Spinal cord (tissue), 4 donors: ENCODE data around the gene RAB40A. TPM values are rescaled to one million over a fixed set of nuclear protein-coding genes. Genes with fewer than 3 reads are reported as not detected.

ENCODE experiments used
- polyA plus RNA-seq, 2 donors: library from polyadenylated mRNA; unstranded; fragments of 120-200 nt; gene quantifications; one replicate each; pipeline ENCODE4 v1.2.1, GENCODE V29; 2013; ENCODE audit not compliant: insufficient read length in 2 of 2
- total RNA-seq, 2 donors: library from RNA; depleted of rRNA in 1 of 2; stranded (reverse); fragments of 120-200 nt in 1 of 2; fragments of >200 nt in 1 of 2; gene quantifications; one replicate each; pipeline versions ENCODE4 v1.2.3 to v1.2.4, GENCODE V29; 2013 to 2014

The RAB40A gene
- total and polyA plus RNA-seq, 4 donors: 0.88 to 3.0 (median 2.0) TPM

Other genes with a start within 250 kb of the RAB40A start
- gene TCEAL5, start 242.7 kb downstream of the RAB40A start, total RNA-seq: 10 to 100 TPM in 1 of 2 donors, 1 to 10 TPM in 1; 7.9 to 11.9 TPM
- gene TCEAL5, start 242.7 kb downstream of the RAB40A start, polyA plus RNA-seq: 10 to 100 TPM; 59.0 to 65.0 TPM
- 10 to 100 TPM; 61.2 to 82.5 TPM for gene BEX2, start 208.5 kb downstream of the RAB40A start, total RNA-seq
- 100 to 1,000 TPM; 198 to 223 TPM for gene BEX2, start 208.5 kb downstream of the RAB40A start, polyA plus RNA-seq
- 100 to 1,000 TPM in 1 of 2 donors, 10 to 100 TPM in 1; 45.2 to 142 TPM for gene TCEAL7, start 189.2 kb downstream of the RAB40A start, total RNA-seq
- 100 to 1,000 TPM; 118 to 155 TPM for gene TCEAL7, start 189.2 kb downstream of the RAB40A start, polyA plus RNA-seq
- 100 to 1,000 TPM in 1 of 2 donors, 10 to 100 TPM in 1; 63.8 to 111 TPM for gene TCEAL9, start 163.0 kb downstream of the RAB40A start, total RNA-seq
- 100 to 1,000 TPM in 1 of 2 donors, 10 to 100 TPM in 1; 97.2 to 108 TPM for gene TCEAL9, start 163.0 kb downstream of the RAB40A start, polyA plus RNA-seq
- 100 to 1,000 TPM; 276 to 518 TPM for gene BEX3, start 143.0 kb downstream of the RAB40A start, total RNA-seq
- 100 to 1,000 TPM; 795 to 830 TPM for gene BEX3, start 143.0 kb downstream of the RAB40A start, polyA plus RNA-seq
- gene TCEAL4, start 66.0 kb upstream of the RAB40A start, total RNA-seq: 100 to 1,000 TPM in 1 of 2 donors, 10 to 100 TPM in 1; 40.8 to 115 TPM
- 100 to 1,000 TPM; 210 to 224 TPM for gene TCEAL4, start 66.0 kb upstream of the RAB40A start, polyA plus RNA-seq
- gene TCEAL3, start 88.5 kb upstream of the RAB40A start, total RNA-seq: 10 to 100 TPM; 11.7 to 29.8 TPM
- gene TCEAL3, start 88.5 kb upstream of the RAB40A start, polyA plus RNA-seq: 10 to 100 TPM; 77.2 TPM
- gene TCEAL1, start 109.5 kb upstream of the RAB40A start, total RNA-seq: 10 to 100 TPM; 35.6 to 39.2 TPM
- gene TCEAL1, start 109.5 kb upstream of the RAB40A start, polyA plus RNA-seq: 10 to 100 TPM; 53.4 to 58.7 TPM
- 100 to 1,000 TPM; 365 to 391 TPM for gene MORF4L2, start 167.2 kb upstream of the RAB40A start, total RNA-seq
- 100 to 1,000 TPM; 331 to 336 TPM for gene MORF4L2, start 167.2 kb upstream of the RAB40A start, polyA plus RNA-seq
- under 1 TPM in 1 of 2 donors, not detected in 1; 0.44 TPM for gene TMEM31, start 191.4 kb upstream of the RAB40A start, total RNA-seq
- gene TMEM31, start 191.4 kb upstream of the RAB40A start, polyA plus RNA-seq: under 1 TPM in 1 of 2 donors, not detected in 1; 0.68 TPM